A549 (cell line): ENCODE results near the gene DTX4. TPM values are rescaled to one million over a fixed set of nuclear protein-coding genes. Genes with fewer than 3 reads are reported as not detected.

Source experiments
- ATAC-seq, 2 experiments: fragments of 200-7000 bp in 1 of 2; fragments of >200 bp in 1 of 2; cut with Nextera tagmentation in 1 of 2; cut with Tn5 transposase in 1 of 2; 3 replicates each; pipeline versions ENCODE4 v1.8.0 to v1.9.1; 2018 to 2020; ENCODE audit warnings: mild to moderate bottlenecking in 1 of 2, moderate library complexity in 1 of 2
- CTCF ChIA-PET: fragments of 300-600 bp; sonication (Branson Sonifier 250); formaldehyde crosslinking; extraction: SDS; loops from one replicate; lab custom pipeline; 2021; ENCODE audit warnings: antibody characterized with exemption, inconsistent platforms; lab: Yijun Ruan, JAX
- POLR2A ChIA-PET: fragments of 350-600 bp; formaldehyde crosslinking; extraction: SDS; loops from one replicate; lab custom pipeline; 2021; ENCODE audit warnings: antibody characterized with exemption, inconsistent platforms; lab: Yijun Ruan, JAX
- DNase-seq, 2 experiments: peaks; one replicate each; pipeline versions ENCODE4 v3.0.0 to v3.0.0-alpha.2; 2011 to 2016; ENCODE audit warnings: low read depth in 1 of 2, low spot score in 1 of 2
- FAIRE-seq: peaks from 2 replicates; lab custom pipeline; 2011; peaks lifted over from hg19 to GRCh38; lab: Jason Lieb, UNC
- H3K27ac ChIP-seq, 2 experiments: fragments of >200 bp; sonication (Bioruptor Twin); formaldehyde crosslinking; 3 replicates each; pipeline ENCODE4 v1.5.1; 2016 to 2017
- H3K4me1 ChIP-seq: fragments of >200 bp; sonication (Bioruptor Twin); formaldehyde crosslinking; 3 replicates; pipeline ENCODE4 v1.6.1; 2016
- H3K4me2 ChIP-seq: fragments of >200 bp; sonication (Bioruptor Twin); formaldehyde crosslinking; 3 replicates; pipeline ENCODE4 v1.6.1; 2016
- H3K4me3 ChIP-seq: fragments of >200 bp; sonication (Bioruptor Twin); formaldehyde crosslinking; 3 replicates; pipeline ENCODE4 v1.5.1; 2016
- H3K9me3 ChIP-seq: fragments of >200 bp; sonication (Bioruptor Twin); formaldehyde crosslinking; 3 replicates; pipeline ENCODE4 v1.6.1; 2016
- BHLHE40 ChIP-seq: IDR thresholded peaks from 2 replicates; pipeline ENCODE4 v1.6.1; 2012; ENCODE audit warnings: low read depth, low read length, inconsistent platforms
- CBX2 ChIP-seq: fragments of 200-600 bp; sonication (generic); IDR thresholded peaks from 2 replicates; pipeline ENCODE4 v1.6.1; 2016; ENCODE audit warnings: low read depth, mild to moderate bottlenecking, borderline replicate concordance
- CHD4 ChIP-seq: fragments of 200-600 bp; sonication (generic); IDR thresholded peaks from 2 replicates; pipeline ENCODE4 v1.6.1; 2016; ENCODE audit warnings: antibody characterized with exemption, mild to moderate bottlenecking, borderline replicate concordance
- FOSB ChIP-seq: fragments of 250-450 bp; sonication (Bioruptor Pico); IDR thresholded peaks from 2 replicates; pipeline ENCODE4 v1.5.0; 2020; ENCODE audit warnings: mild to moderate bottlenecking, moderate library complexity
- FOSL2 ChIP-seq, 2 experiments: fragments of 450-650 bp in 1 of 2; fragments of >200 bp in 1 of 2; sonication (Bioruptor Twin) in 1 of 2; formaldehyde crosslinking; IDR thresholded peaks; 2 replicates each; pipeline versions ENCODE4 v1.5.0 to v1.6.1; 2016 to 2020; ENCODE audit warnings: mild to moderate bottlenecking in 1 of 2, moderate library complexity in 1 of 2
- HEYL ChIP-seq: fragments of 250-450 bp; sonication (Bioruptor Pico); IDR thresholded peaks from 2 replicates; pipeline ENCODE4 v1.8.0; 2021; ENCODE audit warnings: mild to moderate bottlenecking, moderate library complexity
- HOXA7 ChIP-seq: fragments of 250-450 bp; sonication (Bioruptor Pico); IDR thresholded peaks from 2 replicates; pipeline ENCODE4 v1.5.0; 2020; ENCODE audit warnings: mild to moderate bottlenecking, moderate library complexity
- HOXB13 ChIP-seq: fragments of 250-450 bp; sonication (Bioruptor Pico); IDR thresholded peaks from 2 replicates; pipeline ENCODE4 v1.5.0; 2020; ENCODE audit warnings: low read depth, mild to moderate bottlenecking, moderate library complexity
- KDM1A ChIP-seq: fragments of 200-600 bp; sonication (generic); IDR thresholded peaks from 2 replicates; pipeline ENCODE4 v1.6.1; 2016; ENCODE audit warnings: low read depth, mild to moderate bottlenecking
- MAZ ChIP-seq: fragments of 150-350 bp; IDR thresholded peaks from 2 replicates; pipeline ENCODE4 v1.6.1; 2014; ENCODE audit warnings: antibody characterized with exemption, low read depth, low read length, borderline replicate concordance
- NFE2L2 ChIP-seq: fragments of 150-350 bp; conservative IDR thresholded peaks from 2 replicates; pipeline ENCODE4 v1.6.1; 2014; ENCODE audit warnings: low read length
- NR3C1 ChIP-seq: fragments of >200 bp; sonication (Bioruptor Twin); formaldehyde crosslinking; IDR thresholded peaks from 3 replicates; pipeline ENCODE4 v1.6.1; 2017
- RCOR1 ChIP-seq: fragments of 150-350 bp; IDR thresholded peaks from 2 replicates; pipeline ENCODE4 v1.6.1; 2014; ENCODE audit warnings: antibody characterized with exemption, low read length, low read depth
- SREBF2 ChIP-seq: fragments of 450-650 bp; IDR thresholded peaks from 2 replicates; pipeline ENCODE4 v1.6.1; 2014; ENCODE audit warnings: mild to moderate bottlenecking, moderate library complexity
- TP53 ChIP-seq: fragments of 250-450 bp; sonication (Bioruptor Pico); IDR thresholded peaks from 2 replicates; pipeline ENCODE4 v1.5.0; 2021; ENCODE audit warnings: mild to moderate bottlenecking, moderate library complexity
- ZFP36 ChIP-seq: fragments of 450-650 bp; IDR thresholded peaks from 2 replicates; pipeline ENCODE4 v1.6.1; 2014; ENCODE audit warnings: borderline replicate concordance; ENCODE audit not compliant: partially characterized antibody
- ZNF302 ChIP-seq: fragments of 250-450 bp; sonication (Bioruptor Pico); IDR thresholded peaks from 2 replicates; pipeline ENCODE4 v1.9.0; 2021; ENCODE audit warnings: inconsistent platforms, mild to moderate bottlenecking, moderate library complexity
- ZSCAN20 ChIP-seq: fragments of 250-450 bp; sonication (Bioruptor Pico); IDR thresholded peaks from 2 replicates; pipeline ENCODE4 v1.8.0; 2022; ENCODE audit warnings: mild to moderate bottlenecking, moderate library complexity
- WGBS: methylation state at CpG from one replicate; pipeline ENCODE4 v1.1.6; 2017; ENCODE audit errors: missing lambda C conversion rate; 5-methylcytosine and 5-hydroxymethylcytosine counted together
- polyA plus RNA-seq, 4 experiments: library from polyadenylated mRNA; depleted of rRNA in 3 of 4; stranded (reverse); fragments of >200 nt; fragmentation: RNase III in 1 of 4; extraction: RNeasy Plus Mini Kit Qiagen cat#74134 plus additional on column Dnase treatment in 1 of 4; gene quantifications; 2 replicates in 3 of 4; 3 replicates in 1 of 4; pipeline ENCODE4 v1.2.3, GENCODE V29; 2011 to 2017
- TF ChIP-seq, protein P1 (sequence below): fragments of >200 bp; sonication (Bioruptor Twin); formaldehyde crosslinking; IDR thresholded peaks from 2 replicates; pipeline ENCODE4 v1.6.1; 2016
- TF ChIP-seq, protein P2 (sequence below): fragments of 150-350 bp; IDR thresholded peaks from 2 replicates; pipeline ENCODE4 v1.6.1; 2014; ENCODE audit warnings: low read depth, mild to moderate bottlenecking, low read length
- TF ChIP-seq, protein P3 (sequence below): fragments of 250-450 bp; sonication (Bioruptor Pico); IDR thresholded peaks from 2 replicates; pipeline ENCODE4 v1.5.0; 2021; ENCODE audit warnings: mild to moderate bottlenecking, moderate library complexity, borderline replicate concordance
- TF ChIP-seq, protein P4 (sequence below): fragments of 450-650 bp; IDR thresholded peaks from 2 replicates; pipeline ENCODE4 v1.6.1; 2014; ENCODE audit warnings: antibody characterized with exemption
- TF ChIP-seq, protein P5 (sequence below): fragments of 250-450 bp; sonication (Bioruptor Pico); IDR thresholded peaks from 2 replicates; pipeline ENCODE4 v1.5.0; 2020; ENCODE audit warnings: low read depth, mild to moderate bottlenecking, moderate library complexity

Gene DTX4
- polyA plus RNA-seq, 2 of the 4 experiments (the other 2 are of a cell fraction) = 0.97 to 3.1 TPM

DNA sequence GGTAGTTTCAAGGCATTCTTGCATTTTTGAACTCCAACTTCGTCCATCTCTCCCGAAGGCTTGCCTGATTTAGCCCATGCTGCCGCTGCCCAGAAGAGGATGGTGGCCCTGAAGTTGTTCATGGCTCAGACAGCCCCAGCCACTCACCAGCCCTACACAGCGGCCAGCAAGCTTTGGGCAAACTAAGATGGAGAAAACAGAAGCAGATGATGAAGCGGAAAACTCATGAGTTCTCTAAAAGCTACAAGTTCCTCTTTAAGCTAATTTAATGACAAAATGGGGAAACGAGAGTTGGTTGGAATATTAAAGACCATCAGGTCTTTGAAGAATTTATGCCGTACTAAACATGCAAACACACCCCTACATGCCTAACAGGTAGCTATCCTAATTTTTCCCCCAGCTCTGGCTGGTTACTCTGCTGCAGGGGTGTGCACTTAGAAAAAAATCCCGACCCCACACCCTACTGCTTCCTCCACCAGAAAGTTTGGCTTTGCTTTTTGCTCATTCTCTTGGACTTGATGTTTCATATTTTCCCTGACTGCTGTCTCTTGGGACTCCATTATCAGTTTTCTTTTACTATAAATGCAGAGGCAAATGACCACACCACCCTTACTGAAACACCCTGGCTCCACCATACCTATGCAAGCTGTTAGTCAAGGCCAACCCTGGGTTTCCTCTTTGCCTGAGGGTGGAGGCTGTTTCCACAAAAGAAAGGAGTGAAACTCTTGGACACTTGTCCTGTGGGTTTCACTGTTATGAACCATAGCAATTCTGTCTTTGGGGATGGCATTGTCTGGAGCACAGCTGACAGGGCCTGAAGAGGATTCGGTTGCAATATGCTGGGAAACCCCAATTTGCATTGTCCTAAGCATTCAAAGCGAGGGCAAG is 41.1 kb downstream of the DTX4 start, which contains the start of gene MPEG1 (continued):
- TF ChIP-seq, protein P1, sequence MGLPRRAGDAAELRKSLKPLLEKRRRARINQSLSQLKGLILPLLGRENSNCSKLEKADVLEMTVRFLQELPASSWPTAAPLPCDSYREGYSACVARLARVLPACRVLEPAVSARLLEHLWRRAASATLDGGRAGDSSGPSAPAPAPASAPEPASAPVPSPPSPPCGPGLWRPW = no peak
- TF ChIP-seq CHD4 (no peak), FOSL2 (IDR thresholded peaks at IDR 0.05) (no peak), FOSL2 (CRISPR knock-in tag; IDR thresholded peaks at IDR 0.05) (no peak)

DNA sequence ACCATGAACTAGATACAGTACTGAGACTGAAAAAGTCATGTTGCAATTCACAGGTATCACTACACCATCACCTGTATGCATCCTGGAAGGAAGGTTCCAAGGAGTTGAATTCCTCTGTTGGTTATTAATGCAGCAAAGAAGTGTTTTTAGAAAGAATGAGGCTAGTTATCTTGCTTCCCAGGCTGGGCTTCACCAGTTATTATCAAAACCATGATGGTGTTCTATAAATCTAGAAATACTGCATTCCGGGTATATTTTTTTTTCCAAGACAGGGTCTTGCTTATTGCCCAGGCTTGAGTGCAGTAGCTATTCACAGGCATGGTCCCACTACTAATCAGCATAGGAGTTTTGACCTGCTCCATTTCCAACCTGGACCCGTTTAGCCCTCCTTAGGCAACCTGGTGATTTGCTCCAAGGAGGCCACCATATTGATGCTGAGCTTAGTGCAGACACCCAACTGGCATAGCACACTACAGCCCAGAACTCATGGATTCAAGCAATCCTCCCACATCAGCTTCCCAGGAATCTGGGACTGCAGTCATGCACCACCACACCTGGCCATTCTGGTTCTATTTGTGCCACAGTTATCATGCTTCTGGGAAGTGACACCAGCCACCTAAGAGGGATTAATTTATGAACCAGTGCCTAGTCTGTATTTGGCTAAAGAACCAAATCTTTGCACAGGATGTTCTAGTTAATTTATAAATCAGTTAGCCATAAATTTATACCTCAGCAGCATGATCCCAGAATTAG is 42.4 kb downstream of the DTX4 start:
- Histone ChIP-seq H3K27ac (no peak overlapping the region), H3K4me3 (no peak overlapping the region), H3K4me1 (peaks cover 4% of the 10 kb centered on the region; the same call in 1 of the 3 replicates), H3K9me3 (no peaks in the 10 kb centered on the region), H3K4me2 (no peak overlapping the region)
- POLR2A ChIA-PET = no interaction called here
- CTCF ChIA-PET = interaction anchor here (1.0 to 1.3 kb wide), 4 partner anchors 39 to 72 kb away, joined by 4 read pairs; partner anchors contain the start of gene DTX4
- 25% methylated on average over 2 of the region's 2 CpGs for WGBS
- no peak for FAIRE-seq
- TF ChIP-seq RCOR1 (no peak), MAZ (no peak), FOSB (no peak), HOXB13 (CRISPR knock-in tag) (no peak), NFE2L2 (no peak), TP53 (CRISPR knock-in tag) (no peak), NR3C1 (no peak), BHLHE40 (no peak), KDM1A (no peak), SREBF2 (no peak), HOXA7 (CRISPR knock-in tag) (no peak), ZNF302 (CRISPR knock-in tag) (no peak), ZSCAN20 (CRISPR knock-in tag) (no peak), CBX2 (no peak), HEYL (no peak), ZFP36 (no peak)
- TF ChIP-seq, protein P2, sequence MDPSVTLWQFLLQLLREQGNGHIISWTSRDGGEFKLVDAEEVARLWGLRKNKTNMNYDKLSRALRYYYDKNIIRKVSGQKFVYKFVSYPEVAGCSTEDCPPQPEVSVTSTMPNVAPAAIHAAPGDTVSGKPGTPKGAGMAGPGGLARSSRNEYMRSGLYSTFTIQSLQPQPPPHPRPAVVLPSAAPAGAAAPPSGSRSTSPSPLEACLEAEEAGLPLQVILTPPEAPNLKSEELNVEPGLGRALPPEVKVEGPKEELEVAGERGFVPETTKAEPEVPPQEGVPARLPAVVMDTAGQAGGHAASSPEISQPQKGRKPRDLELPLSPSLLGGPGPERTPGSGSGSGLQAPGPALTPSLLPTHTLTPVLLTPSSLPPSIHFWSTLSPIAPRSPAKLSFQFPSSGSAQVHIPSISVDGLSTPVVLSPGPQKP = no peak
- TF ChIP-seq, protein P3, sequence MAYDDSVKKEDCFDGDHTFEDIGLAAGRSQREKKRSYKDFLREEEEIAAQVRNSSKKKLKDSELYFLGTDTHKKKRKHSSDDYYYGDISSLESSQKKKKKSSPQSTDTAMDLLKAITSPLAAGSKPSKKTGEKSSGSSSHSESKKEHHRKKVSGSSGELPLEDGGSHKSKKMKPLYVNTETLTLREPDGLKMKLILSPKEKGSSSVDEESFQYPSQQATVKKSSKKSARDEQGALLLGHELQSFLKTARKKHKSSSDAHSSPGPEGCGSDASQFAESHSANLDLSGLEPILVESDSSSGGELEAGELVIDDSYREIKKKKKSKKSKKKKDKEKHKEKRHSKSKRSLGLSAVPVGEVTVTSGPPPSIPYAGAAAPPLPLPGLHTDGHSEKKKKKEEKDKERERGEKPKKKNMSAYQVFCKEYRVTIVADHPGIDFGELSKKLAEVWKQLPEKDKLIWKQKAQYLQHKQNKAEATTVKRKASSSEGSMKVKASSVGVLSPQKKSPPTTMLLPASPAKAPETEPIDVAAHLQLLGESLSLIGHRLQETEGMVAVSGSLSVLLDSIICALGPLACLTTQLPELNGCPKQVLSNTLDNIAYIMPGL (CRISPR knock-in tag) = no peak
- TF ChIP-seq, protein P4, sequence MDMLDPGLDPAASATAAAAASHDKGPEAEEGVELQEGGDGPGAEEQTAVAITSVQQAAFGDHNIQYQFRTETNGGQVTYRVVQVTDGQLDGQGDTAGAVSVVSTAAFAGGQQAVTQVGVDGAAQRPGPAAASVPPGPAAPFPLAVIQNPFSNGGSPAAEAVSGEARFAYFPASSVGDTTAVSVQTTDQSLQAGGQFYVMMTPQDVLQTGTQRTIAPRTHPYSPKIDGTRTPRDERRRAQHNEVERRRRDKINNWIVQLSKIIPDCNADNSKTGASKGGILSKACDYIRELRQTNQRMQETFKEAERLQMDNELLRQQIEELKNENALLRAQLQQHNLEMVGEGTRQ = no peak
- TF ChIP-seq, protein P5, sequence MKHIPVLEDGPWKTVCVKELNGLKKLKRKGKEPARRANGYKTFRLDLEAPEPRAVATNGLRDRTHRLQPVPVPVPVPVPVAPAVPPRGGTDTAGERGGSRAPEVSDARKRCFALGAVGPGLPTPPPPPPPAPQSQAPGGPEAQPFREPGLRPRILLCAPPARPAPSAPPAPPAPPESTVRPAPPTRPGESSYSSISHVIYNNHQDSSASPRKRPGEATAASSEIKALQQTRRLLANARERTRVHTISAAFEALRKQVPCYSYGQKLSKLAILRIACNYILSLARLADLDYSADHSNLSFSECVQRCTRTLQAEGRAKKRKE (CRISPR knock-in tag) = no peak
- DNase-seq = no peak
- no peak for ATAC-seq
